MM.1S (cell line): ENCODE results near the gene ATF7IP.

Experiments
- DNase-seq: peaks from one replicate; pipeline ENCODE4 v3.0.0-alpha.2; 2015
- H2AFZ ChIP-seq: fragments of 300-600 bp; sonication (generic); 2 replicates; pipeline ENCODE4 v1.6.0; 2016; ENCODE audit warnings: antibody characterized with exemption, low read length
- H3F3A ChIP-seq: fragments of 300-600 bp; sonication (generic); 2 replicates; pipeline ENCODE4 v1.6.1; 2016; ENCODE audit warnings: mild to moderate bottlenecking, antibody characterized with exemption, low read length, moderate library complexity, mixed read lengths; ENCODE audit not compliant: insufficient read depth
- H3K27ac ChIP-seq: fragments of 300-600 bp; sonication (generic); 2 replicates; pipeline ENCODE4 v1.5.1; 2016; ENCODE audit warnings: mild to moderate bottlenecking, low read length
- H3K27me3 ChIP-seq: fragments of 300-600 bp; sonication (generic); replicated peaks from 2 replicates; pipeline ENCODE4 v1.6.0; 2016; ENCODE audit warnings: low read length; ENCODE audit not compliant: insufficient read depth
- H3K36me3 ChIP-seq: fragments of 300-600 bp; sonication (generic); replicated peaks from 2 replicates; pipeline ENCODE4 v1.6.1; 2016; ENCODE audit warnings: mild to moderate bottlenecking, low read length, mixed read lengths; ENCODE audit not compliant: insufficient read depth
- H3K4me1 ChIP-seq: fragments of 300-600 bp; sonication (generic); 2 replicates; pipeline ENCODE4 v1.6.1; 2016; ENCODE audit warnings: low read length, mixed read lengths
- H3K4me2 ChIP-seq: fragments of 300-600 bp; sonication (generic); 2 replicates; pipeline ENCODE4 v1.6.0; 2016; ENCODE audit warnings: low read depth, low read length
- H3K4me3 ChIP-seq: fragments of 300-600 bp; sonication (generic); 2 replicates; pipeline ENCODE4 v1.5.1; 2016; ENCODE audit warnings: low read length, mixed read lengths
- H3K79me2 ChIP-seq: fragments of 300-600 bp; sonication (generic); 2 replicates; pipeline ENCODE4 v1.6.1; 2016; ENCODE audit warnings: mixed run types, low read length, mixed read lengths
- H3K9ac ChIP-seq: fragments of 300-600 bp; sonication (generic); 2 replicates; pipeline ENCODE4 v1.6.1; 2016; ENCODE audit warnings: low read length, mixed read lengths
- H3K9me2 ChIP-seq: fragments of 300-600 bp; sonication (generic); replicated peaks from 2 replicates; pipeline ENCODE4 v1.6.1; 2016; ENCODE audit warnings: mild to moderate bottlenecking, low read length, mixed read lengths; ENCODE audit not compliant: insufficient read depth
- H3K9me3 ChIP-seq: fragments of 300-600 bp; sonication (generic); replicated peaks from 2 replicates; pipeline ENCODE4 v1.6.1; 2016; ENCODE audit warnings: mild to moderate bottlenecking, low read length, mixed read lengths; ENCODE audit not compliant: insufficient read depth
- H4K20me1 ChIP-seq: fragments of 300-600 bp; sonication (generic); 2 replicates; pipeline ENCODE4 v1.6.1; 2016; ENCODE audit warnings: mild to moderate bottlenecking, low read length, moderate library complexity, mixed read lengths; ENCODE audit not compliant: insufficient read depth
- EZH2 ChIP-seq: fragments of 300-600 bp; sonication (generic); optimal IDR thresholded peaks from 2 replicates; pipeline ENCODE3; 2017; ENCODE audit warnings: low read depth, mild to moderate bottlenecking, antibody characterized with exemption, low read length, mixed read lengths
- EZH2phosphoT487 ChIP-seq: fragments of 300-600 bp; sonication (generic); IDR thresholded peaks from 2 replicates; pipeline ENCODE4 v1.6.1; 2018; ENCODE audit warnings: antibody characterized with exemption, low read length
- TF ChIP-seq, protein P1 (sequence below): fragments of 300-600 bp; sonication (generic); IDR thresholded peaks from 2 replicates; pipeline ENCODE4 v1.5.1; 2016; ENCODE audit warnings: antibody characterized with exemption, low read length, mixed read lengths

ATF7IP gene

GRCh38 chr12:14395074-14395778, 29.7 kb downstream of the ATF7IP start:
- Histone ChIP-seq H3K4me1 (peaks cover 15% of the 10 kb centered on the region), H2AFZ (no peak overlapping the region), H4K20me1 (no peaks in the 10 kb centered on the region), H3K27ac (peak overlapping the region; percentile 23; the same call in 1 of the 2 replicates), H3K36me3 (no peaks in the 10 kb centered on the region), H3K4me3 (no peak overlapping the region), H3K79me2 (peaks cover 70% of the 10 kb centered on the region), H3K4me2 (peak overlapping the region; percentile 30; the same call in 1 of the 2 replicates), H3F3A (no peaks in the 10 kb centered on the region), H3K9ac (no peak overlapping the region), H3K9me2 (no peaks in the 10 kb centered on the region), H3K9me3 (no peaks in the 10 kb centered on the region), H3K27me3 (no peaks in the 10 kb centered on the region)
- TF ChIP-seq, protein P1, sequence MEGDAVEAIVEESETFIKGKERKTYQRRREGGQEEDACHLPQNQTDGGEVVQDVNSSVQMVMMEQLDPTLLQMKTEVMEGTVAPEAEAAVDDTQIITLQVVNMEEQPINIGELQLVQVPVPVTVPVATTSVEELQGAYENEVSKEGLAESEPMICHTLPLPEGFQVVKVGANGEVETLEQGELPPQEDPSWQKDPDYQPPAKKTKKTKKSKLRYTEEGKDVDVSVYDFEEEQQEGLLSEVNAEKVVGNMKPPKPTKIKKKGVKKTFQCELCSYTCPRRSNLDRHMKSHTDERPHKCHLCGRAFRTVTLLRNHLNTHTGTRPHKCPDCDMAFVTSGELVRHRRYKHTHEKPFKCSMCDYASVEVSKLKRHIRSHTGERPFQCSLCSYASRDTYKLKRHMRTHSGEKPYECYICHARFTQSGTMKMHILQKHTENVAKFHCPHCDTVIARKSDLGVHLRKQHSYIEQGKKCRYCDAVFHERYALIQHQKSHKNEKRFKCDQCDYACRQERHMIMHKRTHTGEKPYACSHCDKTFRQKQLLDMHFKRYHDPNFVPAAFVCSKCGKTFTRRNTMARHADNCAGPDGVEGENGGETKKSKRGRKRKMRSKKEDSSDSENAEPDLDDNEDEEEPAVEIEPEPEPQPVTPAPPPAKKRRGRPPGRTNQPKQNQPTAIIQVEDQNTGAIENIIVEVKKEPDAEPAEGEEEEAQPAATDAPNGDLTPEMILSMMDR = no peak
- no peak for DNase-seq

DNA sequence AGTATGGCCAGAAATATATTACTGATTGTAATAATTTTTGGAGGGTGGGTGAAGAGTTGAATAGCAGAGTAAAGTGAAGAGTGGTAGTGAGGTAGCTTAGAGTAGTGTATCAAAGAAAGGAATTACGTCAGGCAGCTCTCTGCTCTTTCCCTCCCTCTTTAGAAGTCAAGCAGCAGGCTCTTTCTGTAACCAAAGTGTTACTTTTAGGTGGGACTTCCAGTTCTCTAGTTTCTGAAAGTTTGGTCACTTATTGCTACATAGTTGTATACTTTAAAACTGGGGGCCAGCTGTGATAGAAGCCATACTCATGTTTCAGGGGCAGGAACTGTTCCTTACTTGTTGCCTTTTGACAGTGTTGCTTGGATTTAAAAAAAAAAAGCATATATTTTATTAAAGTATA, 30.6 kb downstream of the ATF7IP start:
- Histone ChIP-seq H3K9me3 (no peaks in the 10 kb centered on the region), H3K4me2 (no peak overlapping the region), H3K9me2 (no peaks in the 10 kb centered on the region), H3F3A (no peaks in the 10 kb centered on the region), H3K4me3 (no peak overlapping the region), H3K27ac (no peak overlapping the region), H3K9ac (no peak overlapping the region), H4K20me1 (no peaks in the 10 kb centered on the region), H3K36me3 (no peaks in the 10 kb centered on the region), H2AFZ (no peak overlapping the region), H3K27me3 (no peaks in the 10 kb centered on the region), H3K79me2 (peaks cover 77% of the 10 kb centered on the region), H3K4me1 (peaks cover 15% of the 10 kb centered on the region)
- no peak for DNase-seq
- TF ChIP-seq EZH2 (no peak), EZH2phosphoT487 (no peak)
- TF ChIP-seq, protein P1 = no peak

DNA sequence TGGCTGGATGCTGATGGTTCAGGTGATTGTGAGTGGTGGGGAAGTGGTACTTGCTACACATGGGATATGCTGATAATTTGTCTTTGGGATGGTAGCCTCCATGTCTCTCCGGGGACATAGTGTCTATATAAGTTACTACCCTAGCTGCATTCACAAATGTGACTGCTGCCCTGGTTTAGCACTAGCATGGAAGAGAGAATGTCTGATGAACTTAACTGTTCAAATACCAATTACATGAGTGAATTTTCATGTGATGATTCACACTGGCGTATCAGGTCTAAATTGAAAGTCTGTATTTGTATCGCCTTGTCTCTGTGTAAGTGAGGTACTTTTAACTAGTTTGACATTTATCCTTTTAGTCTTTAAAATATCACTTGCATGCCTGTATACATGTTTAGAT, 34.4 kb downstream of the ATF7IP start:
- H3K4me2 ChIP-seq = no peak overlapping the region
- H4K20me1 ChIP-seq = no peaks in the 10 kb centered on the region
- no peaks in the 10 kb centered on the region for H3K27me3 ChIP-seq
- H3F3A ChIP-seq = no peaks in the 10 kb centered on the region
- H2AFZ ChIP-seq = no peak overlapping the region
- no peaks in the 10 kb centered on the region for H3K9me2 ChIP-seq
- peaks cover 93% of the 10 kb centered on the region for H3K79me2 ChIP-seq
- H3K4me3 ChIP-seq = no peak overlapping the region
- TF ChIP-seq, protein P1 = no peak
- TF ChIP-seq EZH2 = no peak
- TF ChIP-seq EZH2phosphoT487 = no peak
- no peak for DNase-seq
- H3K27ac ChIP-seq = no peak overlapping the region
- peaks cover 19% of the 10 kb centered on the region for H3K4me1 ChIP-seq
- H3K9me3 ChIP-seq = no peaks in the 10 kb centered on the region
- H3K36me3 ChIP-seq = no peaks in the 10 kb centered on the region
- H3K9ac ChIP-seq = no peak overlapping the region
